Trophoblast cell (in vitro differentiated cells and primary cell): ENCODE data around the gene BTNL8.

Experiments used
- DNase-seq, 2 donors: peaks; one replicate each; pipeline ENCODE4 v3.0.0-alpha.2; 2016
- H2AFZ ChIP-seq: 2 replicates; pipeline ENCODE4 v1.6.1; 2013; ENCODE audit warnings: low read length, moderate library complexity, mild to moderate bottlenecking; ENCODE audit not compliant: insufficient read depth, poor library complexity
- H2AK5ac ChIP-seq: 2 replicates; pipeline ENCODE4 v1.6.1; 2013; ENCODE audit warnings: mild to moderate bottlenecking, low read length
- H2BK120ac ChIP-seq: 2 replicates; pipeline ENCODE4 v1.6.1; 2013; ENCODE audit warnings: low read length, mild to moderate bottlenecking, moderate library complexity; ENCODE audit not compliant: insufficient read depth, poor library complexity
- H2BK12ac ChIP-seq: 2 replicates; pipeline ENCODE4 v1.6.1; 2013; ENCODE audit warnings: mild to moderate bottlenecking, low read length, moderate library complexity
- H2BK5ac ChIP-seq: 2 replicates; pipeline ENCODE4 v1.6.1; 2013; ENCODE audit warnings: low read length, low read depth, moderate library complexity, mild to moderate bottlenecking; ENCODE audit not compliant: poor library complexity
- H3K14ac ChIP-seq: 2 replicates; pipeline ENCODE4 v1.6.1; 2013; ENCODE audit warnings: mild to moderate bottlenecking, low read length
- H3K18ac ChIP-seq: 2 replicates; pipeline ENCODE4 v1.6.1; 2013; ENCODE audit warnings: mild to moderate bottlenecking, low read length
- H3K23ac ChIP-seq: 2 replicates; pipeline ENCODE4 v1.6.1; 2013; ENCODE audit warnings: low read length
- H3K27ac ChIP-seq: 2 replicates; pipeline ENCODE4 v1.5.1; 2013; ENCODE audit warnings: low read depth, mild to moderate bottlenecking, inconsistent platforms, low read length, moderate library complexity
- H3K27me3 ChIP-seq: 2 replicates; pipeline ENCODE4 v1.6.1; 2013; ENCODE audit warnings: inconsistent platforms, mild to moderate bottlenecking, low read length, moderate library complexity; ENCODE audit not compliant: insufficient read depth
- H3K36me3 ChIP-seq, 2 experiments: 1 replicate in 1 of 2; 2 replicates in 1 of 2; pipeline ENCODE4 v1.6.1; 2013; ENCODE audit warnings: low read length in 2 of 2, mild to moderate bottlenecking in 2 of 2, moderate library complexity in 1 of 2; ENCODE audit not compliant: insufficient read depth in 2 of 2, control insufficient read depth in 1 of 2
- H3K4ac ChIP-seq: 2 replicates; pipeline ENCODE4 v1.6.1; 2013; ENCODE audit warnings: low read depth, mild to moderate bottlenecking, low read length, moderate library complexity
- H3K4me1 ChIP-seq, 2 experiments: 1 replicate in 1 of 2; 2 replicates in 1 of 2; pipeline ENCODE4 v1.6.1; 2013; ENCODE audit warnings: low read length in 2 of 2, mild to moderate bottlenecking in 2 of 2, moderate library complexity in 1 of 2; ENCODE audit not compliant: insufficient read depth in 2 of 2, control insufficient read depth in 1 of 2
- H3K4me2 ChIP-seq: 2 replicates; pipeline ENCODE4 v1.6.1; 2013; ENCODE audit warnings: inconsistent platforms, mild to moderate bottlenecking, low read length, moderate library complexity
- H3K4me3 ChIP-seq: 2 replicates; pipeline ENCODE4 v1.5.1; 2013; ENCODE audit warnings: mild to moderate bottlenecking, low read depth, low read length, inconsistent platforms
- H3K79me1 ChIP-seq: one replicate; pipeline ENCODE4 v1.6.1; 2013; ENCODE audit warnings: low read length
- H3K79me2 ChIP-seq: 2 replicates; pipeline ENCODE4 v1.6.1; 2013; ENCODE audit warnings: low read length, mild to moderate bottlenecking; ENCODE audit not compliant: control insufficient read depth, insufficient read depth, poor library complexity
- H3K9ac ChIP-seq: 2 replicates; pipeline ENCODE4 v1.6.1; 2013; ENCODE audit warnings: mild to moderate bottlenecking, low read length
- H3K9me3 ChIP-seq: 2 replicates; pipeline ENCODE4 v1.6.1; 2013; ENCODE audit warnings: low read depth, mild to moderate bottlenecking, control low read depth, inconsistent platforms, low read length; ENCODE audit not compliant: insufficient read depth
- H4K12ac ChIP-seq: 2 replicates; pipeline ENCODE4 v1.6.1; 2013; ENCODE audit warnings: low read depth, mild to moderate bottlenecking, low read length, moderate library complexity
- H4K8ac ChIP-seq: 2 replicates; pipeline ENCODE4 v1.6.1; 2013; ENCODE audit warnings: low read depth, mild to moderate bottlenecking, low read length, moderate library complexity
- H4K91ac ChIP-seq: one replicate; pipeline ENCODE4 v1.6.1; 2013; ENCODE audit warnings: low read depth, mild to moderate bottlenecking, low read length, moderate library complexity
- WGBS: extraction: QIAGEN DNeasy Blood & Tissue Kit; methylation state at CpG from one replicate; pipeline ENCODE4 v1.1.7; 2013; ENCODE audit warnings: missing lambda C conversion rate; ENCODE audit not compliant: insufficient read length, insufficient coverage; ENCODE audit errors: extremely low coverage; 5-methylcytosine and 5-hydroxymethylcytosine counted together

BTNL8 gene

DNA sequence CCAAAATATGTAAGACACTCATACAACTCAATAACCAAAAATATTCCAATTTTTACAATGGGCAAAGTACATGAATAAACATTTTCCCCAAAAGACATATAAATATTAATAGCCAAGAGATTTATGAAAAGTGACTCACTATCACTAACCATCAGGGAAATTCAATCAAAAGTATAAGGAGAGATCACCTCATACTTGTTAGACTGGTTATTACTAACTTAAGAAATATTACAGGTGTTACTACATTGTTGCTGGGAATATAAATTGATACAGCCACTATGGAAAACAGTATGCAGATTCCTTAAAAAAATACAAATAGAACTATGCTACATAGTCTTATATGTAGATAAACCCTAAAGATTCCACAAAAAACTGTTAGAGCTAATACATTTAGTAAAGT lies 21.8 kb downstream of the BTNL8 start:
- Histone ChIP-seq H4K91ac (no peak overlapping the region), H3K79me2 (no peaks in the 10 kb centered on the region), H4K8ac (no peak overlapping the region), H3K23ac (no peak overlapping the region), H3K27me3 (no peaks in the 10 kb centered on the region), H3K4me1 (peaks cover 0 to 3% of the 10 kb centered on the region in 2 experiments), H3K27ac (no peak overlapping the region), H3K9me3 (peaks cover 6% of the 10 kb centered on the region), H2BK5ac (no peak overlapping the region), H3K4ac (no peak overlapping the region), H3K4me2 (no peak overlapping the region), H3K4me3 (no peak overlapping the region), H3K79me1 (no peaks in the 10 kb centered on the region), H3K9ac (no peak overlapping the region), H2AK5ac (no peak overlapping the region), H3K36me3 (no peaks in the 10 kb centered on the region), H3K18ac (no peak overlapping the region), H3K14ac (no peak overlapping the region), H2BK12ac (no peak overlapping the region), H2BK120ac (no peak overlapping the region), H4K12ac (no peak overlapping the region), H2AFZ (no peak overlapping the region)
- DNase-seq = no peak

DNA sequence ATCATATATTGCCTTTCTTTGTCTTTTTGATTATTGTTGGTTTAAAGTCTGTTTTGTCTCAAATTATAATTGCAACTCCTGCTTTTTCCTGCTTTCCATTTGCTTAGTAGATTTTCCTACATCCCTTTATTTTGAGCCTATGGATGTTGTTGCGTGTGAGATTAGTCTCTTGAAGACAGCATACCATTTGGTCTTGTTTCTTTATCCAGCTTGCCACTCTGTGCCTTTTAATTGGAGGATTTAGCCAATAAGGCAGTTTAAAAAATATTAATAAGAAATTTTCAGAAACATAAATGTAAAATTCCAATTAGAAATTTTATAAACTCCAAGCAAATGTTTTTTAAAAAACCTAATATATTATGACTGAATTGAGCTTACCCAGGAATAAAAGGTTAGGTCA lies 24.0 kb downstream of the BTNL8 start:
- WGBS = no CpG with 5 or more reads among the region's 1 CpG
- H2AFZ ChIP-seq = no peak overlapping the region
- H2AK5ac ChIP-seq = no peak overlapping the region

DNA sequence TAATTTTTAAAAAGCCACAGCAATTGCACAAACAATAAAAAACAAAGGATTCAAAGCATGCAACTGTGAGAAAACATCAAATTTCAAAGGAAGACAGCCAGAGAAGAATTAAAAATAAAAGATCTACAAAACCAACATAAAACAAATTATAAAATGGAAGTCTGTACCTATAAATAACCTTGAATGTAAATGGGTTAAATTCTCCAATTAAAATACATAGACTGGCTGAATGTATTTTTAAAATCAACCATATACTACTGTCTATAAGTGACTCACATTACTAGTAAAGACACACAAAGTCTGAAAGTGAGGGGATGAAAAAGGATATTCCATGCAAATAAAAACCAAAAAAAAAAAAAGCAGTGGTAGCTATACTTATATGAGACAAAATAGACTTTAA lies 33.7 kb downstream of the BTNL8 start:
- H2BK12ac ChIP-seq = no peak overlapping the region
- no peak overlapping the region for H2AK5ac ChIP-seq
- no peak overlapping the region for H3K4ac ChIP-seq
- H3K79me1 ChIP-seq = no peaks in the 10 kb centered on the region
- H3K14ac ChIP-seq = no peak overlapping the region
- H3K9me3 ChIP-seq = peaks cover 20% of the 10 kb centered on the region
- H4K12ac ChIP-seq = no peak overlapping the region
- no peak overlapping the region for H3K18ac ChIP-seq
- no peaks in the 10 kb centered on the region for H3K27me3 ChIP-seq
- no peak overlapping the region for H2BK5ac ChIP-seq
- no peak overlapping the region for H4K91ac ChIP-seq
- no peak overlapping the region for H4K8ac ChIP-seq
- no peaks in the 10 kb centered on the region for H3K79me2 ChIP-seq
- H3K4me1 ChIP-seq = no peaks in the 10 kb centered on the region
- DNase-seq = no peak
- no peak overlapping the region for H3K4me3 ChIP-seq
- H3K4me2 ChIP-seq = no peak overlapping the region
- no peak overlapping the region for H2AFZ ChIP-seq
- H3K23ac ChIP-seq = no peak overlapping the region
- H2BK120ac ChIP-seq = no peak overlapping the region
- no peaks in the 10 kb centered on the region for H3K36me3 ChIP-seq
- no peak overlapping the region for H3K27ac ChIP-seq
- H3K9ac ChIP-seq = no peak overlapping the region

More for the DNA sequence above, 24.0 kb downstream of the BTNL8 start:
- Histone ChIP-seq H3K79me1 (no peaks in the 10 kb centered on the region), H2BK12ac (no peak overlapping the region), H3K4ac (no peak overlapping the region), H3K9ac (no peak overlapping the region), H3K27ac (no peak overlapping the region), H4K8ac (no peak overlapping the region), H3K27me3 (no peaks in the 10 kb centered on the region), H4K12ac (no peak overlapping the region), H3K4me2 (no peak overlapping the region), H3K18ac (no peak overlapping the region), H3K79me2 (no peaks in the 10 kb centered on the region), H3K4me1 (no peaks in the 10 kb centered on the region), H3K36me3 (no peaks in the 10 kb centered on the region), H3K23ac (no peak overlapping the region), H2BK5ac (no peak overlapping the region), H3K4me3 (no peak overlapping the region), H4K91ac (no peak overlapping the region), H3K14ac (no peak overlapping the region), H3K9me3 (peaks cover 15% of the 10 kb centered on the region), H2BK120ac (no peak overlapping the region)
- DNase-seq = no peak

DNA sequence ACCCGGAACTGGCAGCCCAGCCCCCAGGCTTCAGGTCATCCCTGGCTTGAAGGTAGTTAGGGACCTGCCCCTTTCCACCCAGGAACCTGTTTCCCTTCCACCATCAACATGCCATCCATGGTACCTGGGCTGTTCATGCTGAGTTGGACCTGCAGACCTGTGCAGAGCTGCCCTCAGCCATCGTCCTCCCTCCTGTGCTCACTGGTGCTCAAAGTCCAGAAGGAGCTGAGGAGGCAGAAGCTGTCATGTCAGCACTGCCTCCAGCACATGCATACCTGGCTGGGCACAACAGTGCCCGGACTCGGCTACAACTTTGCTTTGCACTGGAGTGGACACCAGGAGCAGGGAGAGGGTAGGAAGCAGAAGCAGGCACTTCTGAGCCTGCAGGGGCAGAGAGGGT lies 36.2 kb downstream of the BTNL8 start:
- H2BK5ac ChIP-seq = no peak overlapping the region
- no peak overlapping the region for H4K12ac ChIP-seq
- no peak overlapping the region for H2AK5ac ChIP-seq
- no peak overlapping the region for H3K4me2 ChIP-seq
- H3K27me3 ChIP-seq = no peaks in the 10 kb centered on the region
- H3K4me1 ChIP-seq = no peaks in the 10 kb centered on the region
- no peak overlapping the region for H3K9ac ChIP-seq
- no peaks in the 10 kb centered on the region for H3K79me1 ChIP-seq
- H2AFZ ChIP-seq = no peak overlapping the region
- H2BK12ac ChIP-seq = no peak overlapping the region
- H3K27ac ChIP-seq = no peak overlapping the region
- H3K23ac ChIP-seq = no peak overlapping the region
- no peak overlapping the region for H4K91ac ChIP-seq
- no peak for DNase-seq
- H2BK120ac ChIP-seq = no peak overlapping the region
- H3K4me3 ChIP-seq = no peak overlapping the region
- H3K79me2 ChIP-seq = no peaks in the 10 kb centered on the region
- no peak overlapping the region for H3K14ac ChIP-seq
- no peak overlapping the region for H4K8ac ChIP-seq
- H3K9me3 ChIP-seq = peaks cover 20% of the 10 kb centered on the region
- no peaks in the 10 kb centered on the region for H3K36me3 ChIP-seq
- no peak overlapping the region for H3K4ac ChIP-seq
- no peak overlapping the region for H3K18ac ChIP-seq
- no CpG with 5 or more reads among the region's 4 CpGs for WGBS

DNA sequence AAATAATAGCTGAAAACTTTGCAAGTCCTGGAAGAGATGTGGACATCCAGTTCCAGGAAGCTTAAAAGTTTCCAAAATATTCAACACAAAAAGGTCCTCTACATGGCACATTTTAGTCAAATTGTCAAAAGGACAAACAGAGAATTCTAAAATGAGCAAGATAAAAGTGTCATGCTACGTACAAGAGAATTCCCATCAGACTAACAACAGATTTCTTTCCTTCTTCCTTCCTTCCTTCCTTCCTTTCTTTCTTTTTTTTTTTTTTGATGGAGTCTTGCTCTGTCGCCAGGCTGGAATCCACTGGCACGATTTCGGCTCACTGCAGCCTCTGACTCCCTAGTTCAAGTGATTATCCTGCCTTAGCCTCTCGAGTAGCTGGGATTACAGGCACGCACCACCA lies 39.3 kb downstream of the BTNL8 start:
- no peak overlapping the region for H3K23ac ChIP-seq
- H3K27ac ChIP-seq = no peak overlapping the region
- peaks cover 20% of the 10 kb centered on the region for H3K9me3 ChIP-seq
- no peak overlapping the region for H2BK5ac ChIP-seq
- no peaks in the 10 kb centered on the region for H3K36me3 ChIP-seq
- no peak overlapping the region for H4K91ac ChIP-seq
- H3K14ac ChIP-seq = no peak overlapping the region
- no peaks in the 10 kb centered on the region for H3K79me2 ChIP-seq
- no peak overlapping the region for H2AK5ac ChIP-seq
- H3K79me1 ChIP-seq = no peaks in the 10 kb centered on the region
- no peaks in the 10 kb centered on the region for H3K4me1 ChIP-seq
- no peak overlapping the region for H3K4me3 ChIP-seq
- WGBS = no CpG with 5 or more reads among the region's 6 CpGs
- H4K8ac ChIP-seq = no peak overlapping the region
- H3K4me2 ChIP-seq = no peak overlapping the region
- no peak overlapping the region for H4K12ac ChIP-seq
- no peak overlapping the region for H3K4ac ChIP-seq
- no peak overlapping the region for H2AFZ ChIP-seq
- no peaks in the 10 kb centered on the region for H3K27me3 ChIP-seq
- no peak overlapping the region for H3K18ac ChIP-seq
- H3K9ac ChIP-seq = no peak overlapping the region
- H2BK120ac ChIP-seq = no peak overlapping the region
- no peak overlapping the region for H2BK12ac ChIP-seq
- DNase-seq = no peak
